H9 (cell line): ENCODE results near the gene THSD7A. TPM values are rescaled to one million over a fixed set of nuclear protein-coding genes. Genes with fewer than 3 reads are reported as not detected.

Source experiments
- DNase-seq: peaks from one replicate; pipeline ENCODE4 v3.0.0-alpha.2; 2017
- H2AFZ ChIP-seq: one replicate; pipeline ENCODE4 v1.6.1; 2013; ENCODE audit warnings: mild to moderate bottlenecking, low read length, control low read depth, moderate library complexity
- H2AK5ac ChIP-seq: 2 replicates; pipeline ENCODE4 v1.6.1; 2013; ENCODE audit warnings: low read length, control low read depth, mixed read lengths; ENCODE audit not compliant: insufficient read length
- H2BK120ac ChIP-seq: one replicate; pipeline ENCODE4 v1.6.1; 2013; ENCODE audit warnings: low read depth, mild to moderate bottlenecking, low read length, control low read depth, inconsistent platforms; ENCODE audit not compliant: poor library complexity, severe bottlenecking
- H2BK12ac ChIP-seq: 2 replicates; pipeline ENCODE4 v1.6.1; 2013; ENCODE audit warnings: low read length, control low read depth, mixed read lengths, low read depth; ENCODE audit not compliant: insufficient read length
- H2BK15ac ChIP-seq: 2 replicates; pipeline ENCODE4 v1.6.1; 2013; ENCODE audit warnings: low read depth, low read length, control low read depth
- H2BK20ac ChIP-seq: one replicate; pipeline ENCODE4 v1.6.1; 2013; ENCODE audit warnings: low read depth, mild to moderate bottlenecking, low read length, control low read depth, inconsistent platforms; ENCODE audit not compliant: poor library complexity, severe bottlenecking
- H2BK5ac ChIP-seq: 2 replicates; pipeline ENCODE4 v1.6.1; 2013; ENCODE audit warnings: low read length, control low read depth, mixed read lengths; ENCODE audit not compliant: insufficient read length
- H3K14ac ChIP-seq: 2 replicates; pipeline ENCODE4 v1.6.1; 2013; ENCODE audit warnings: low read length, control low read depth; ENCODE audit not compliant: insufficient read depth
- H3K18ac ChIP-seq: 2 replicates; pipeline ENCODE4 v1.6.1; 2013; ENCODE audit warnings: low read depth, mild to moderate bottlenecking, mixed read lengths, low read length, control low read depth; ENCODE audit not compliant: insufficient read length
- H3K23ac ChIP-seq: 2 replicates; pipeline ENCODE4 v1.6.1; 2013; ENCODE audit warnings: low read length, control low read depth, mixed read lengths, low read depth; ENCODE audit not compliant: insufficient read length
- H3K23me2 ChIP-seq: 2 replicates; pipeline ENCODE4 v1.6.1; 2013; ENCODE audit warnings: low read depth, mild to moderate bottlenecking, mixed read lengths, low read length, control low read depth; ENCODE audit not compliant: insufficient read length, poor library complexity, severe bottlenecking
- H3K27ac ChIP-seq: 2 replicates; pipeline ENCODE4 v1.5.1; 2013; ENCODE audit warnings: low read length, control low read depth, mixed read lengths, low read depth; ENCODE audit not compliant: insufficient read length
- H3K27me3 ChIP-seq: 2 replicates; pipeline ENCODE4 v1.6.1; 2013; ENCODE audit warnings: low read length, control low read depth, inconsistent platforms; ENCODE audit not compliant: insufficient read depth
- H3K4ac ChIP-seq: 2 replicates; pipeline ENCODE4 v1.6.1; 2013; ENCODE audit warnings: low read depth, mild to moderate bottlenecking, control low read depth, inconsistent platforms, low read length, moderate library complexity
- H3K4me1 ChIP-seq: 2 replicates; pipeline ENCODE4 v1.6.1; 2013; ENCODE audit warnings: low read length, control low read depth, inconsistent platforms; ENCODE audit not compliant: insufficient read depth
- H3K4me2 ChIP-seq: 2 replicates; pipeline ENCODE4 v1.6.1; 2013; ENCODE audit warnings: low read length, control low read depth, mixed read lengths; ENCODE audit not compliant: insufficient read length, insufficient read depth
- H3K56ac ChIP-seq: 2 replicates; pipeline ENCODE4 v1.6.1; 2013; ENCODE audit warnings: low read depth, mild to moderate bottlenecking, mixed read lengths, low read length, control low read depth; ENCODE audit not compliant: insufficient read length
- H3K79me1 ChIP-seq: 2 replicates; pipeline ENCODE4 v1.6.1; 2013; ENCODE audit warnings: low read depth, mild to moderate bottlenecking, moderate library complexity, low read length, control low read depth, inconsistent platforms; ENCODE audit not compliant: insufficient read depth, poor library complexity, severe bottlenecking
- H3K79me2 ChIP-seq: 2 replicates; pipeline ENCODE4 v1.6.1; 2013; ENCODE audit warnings: low read length, control low read depth, inconsistent platforms; ENCODE audit not compliant: insufficient read depth
- H3K9ac ChIP-seq: 2 replicates; pipeline ENCODE4 v1.6.1; 2013; ENCODE audit warnings: low read length, control low read depth, mixed read lengths; ENCODE audit not compliant: insufficient read length; ENCODE audit errors: extremely low read depth
- H3K9me3 ChIP-seq: one replicate; pipeline ENCODE4 v1.6.1; 2013; ENCODE audit warnings: low read depth, low read length, inconsistent platforms; ENCODE audit not compliant: control insufficient read depth
- H3T11ph ChIP-seq: one replicate; pipeline ENCODE4 v1.6.1; 2013; ENCODE audit warnings: mild to moderate bottlenecking, low read length, control low read depth, inconsistent platforms
- H4K20me1 ChIP-seq: one replicate; pipeline ENCODE4 v1.6.1; 2013; ENCODE audit not compliant: control insufficient read depth, insufficient read length, insufficient read depth
- H4K5ac ChIP-seq: 2 replicates; pipeline ENCODE4 v1.6.1; 2013; ENCODE audit warnings: low read depth, mild to moderate bottlenecking, mixed read lengths, low read length, control low read depth; ENCODE audit not compliant: insufficient read length
- H4K8ac ChIP-seq: replicated peaks from 2 replicates; pipeline ENCODE4 v1.6.1; 2013; ENCODE audit warnings: low read length, control low read depth, mixed read lengths, low read depth; ENCODE audit not compliant: insufficient read length
- H4K91ac ChIP-seq: 2 replicates; pipeline ENCODE4 v1.6.1; 2013; ENCODE audit warnings: low read depth, mild to moderate bottlenecking, moderate library complexity, mixed read lengths, low read length, control low read depth; ENCODE audit not compliant: insufficient read length
- H3K27ac Mint-ChIP-seq, 3 experiments: 2 replicates in 2 of 3; 3 replicates in 1 of 3; pipeline ENCODE4 v1.8.0; 2020 to 2021; ENCODE audit warnings: mixed read lengths in 3 of 3, mild to moderate bottlenecking in 1 of 3, moderate library complexity in 1 of 3
- H3K27me3 Mint-ChIP-seq: 2 replicates; pipeline ENCODE4 v1.8.0; 2021; ENCODE audit warnings: low read depth, mild to moderate bottlenecking, moderate library complexity, mixed read lengths
- H3K36me3 Mint-ChIP-seq, 3 experiments: 2 replicates in 2 of 3; 3 replicates in 1 of 3; pipeline ENCODE4 v1.8.0; 2020 to 2021; ENCODE audit warnings: low read depth in 3 of 3, mixed read lengths in 3 of 3; ENCODE audit not compliant: insufficient read depth in 1 of 3
- H3K4me1 Mint-ChIP-seq, 2 experiments: 2 replicates each; pipeline ENCODE4 v1.8.0; 2020; ENCODE audit warnings: mixed read lengths in 2 of 2
- H3K4me3 Mint-ChIP-seq, 2 experiments: 2 replicates in 1 of 2; 3 replicates in 1 of 2; pipeline ENCODE4 v1.8.0; 2020 to 2021; ENCODE audit warnings: mild to moderate bottlenecking in 2 of 2, mixed read lengths in 2 of 2, moderate library complexity in 1 of 2
- H3K9me3 Mint-ChIP-seq, 2 experiments: 2 replicates in 1 of 2; 3 replicates in 1 of 2; pipeline ENCODE4 v1.8.0; 2020; ENCODE audit warnings: mild to moderate bottlenecking in 2 of 2, mixed read lengths in 2 of 2, moderate library complexity in 1 of 2
- CTCF ChIP-seq: fragments of 200-600 bp; sonication (generic); conservative IDR thresholded peaks from 3 replicates; pipeline ENCODE4 v1.8.0; 2021; ENCODE audit warnings: antibody characterized with exemption, mild to moderate bottlenecking
- WGBS: extraction: QIAGEN DNeasy Blood & Tissue Kit; methylation state at CpG from one replicate; pipeline ENCODE4 v1.1.7; 2013; ENCODE audit warnings: missing lambda C conversion rate, low lambda C conversion rate, mixed read lengths; ENCODE audit not compliant: insufficient read length; ENCODE audit errors: extremely low coverage; 5-methylcytosine and 5-hydroxymethylcytosine counted together
- total RNA-seq: library from RNA; stranded (reverse); gene quantifications from 2 replicates; pipeline ENCODE4 v1.2.1, GENCODE V29; 2021

THSD7A gene
- total RNA-seq, 1 experiment from 2014 or later, result 0.42 TPM

- Histone ChIP-seq H4K8ac (no peak overlapping the region), H4K5ac (no peak overlapping the region), H2AFZ (no peak overlapping the region), H3K4me2 (no peak overlapping the region), H3K9ac (no peak overlapping the region), H2BK12ac (no peak overlapping the region), H2BK15ac (no peak overlapping the region), H3K79me2 (no peaks in the 10 kb centered on the region), H3K27me3 (no peaks in the 10 kb centered on the region), H3K18ac (no peak overlapping the region), H4K20me1 (no peaks in the 10 kb centered on the region), H2BK20ac (no peak overlapping the region), H2BK120ac (no peak overlapping the region), H2BK5ac (no peak overlapping the region), H3K14ac (no peak overlapping the region), H3K23ac (no peak overlapping the region), H3K4me1 (no peaks in the 10 kb centered on the region), H3K4ac (no peak overlapping the region), H3T11ph (no peak overlapping the region), H3K23me2 (no peaks in the 10 kb centered on the region), H3K56ac (no peak overlapping the region), H4K91ac (no peak overlapping the region), H3K27ac (no peak overlapping the region), H3K79me1 (no peaks in the 10 kb centered on the region), H2AK5ac (no peak overlapping the region), H3K9me3 (no peaks in the 10 kb centered on the region)
- H3K9me3 Mint-ChIP-seq, result no peaks in the 10 kb centered on the region
- no peaks in the 10 kb centered on the region for H3K4me1 Mint-ChIP-seq
- WGBS, result no CpG with 5 or more reads among the region's 3 CpGs
- H3K4me3 Mint-ChIP-seq, result no peak overlapping the region
- H3K27ac Mint-ChIP-seq, result no peak overlapping the region
- H3K27me3 Mint-ChIP-seq, result no peaks in the 10 kb centered on the region
- no peak for TF ChIP-seq CTCF
- DNase-seq, result no peak
- no peaks in the 10 kb centered on the region for H3K36me3 Mint-ChIP-seq
These were observed 77.1 kb downstream of the THSD7A start for GRCh38 chr7:11754933-11755332.
